NCI-H1092 treated with DMSO at 0.1 percent for 48 hours (cell line): ENCODE measurements around the gene DRD1.
"Not testable (repeated sequence)": the region's sequence is repeated elsewhere in the genome, so short reads cannot be mapped to it uniquely, and the experiment has no call there.

Experiments
- DNase-seq: peaks from one replicate; lab custom pipeline; 2025; lab: John Stamatoyannopoulos, UW

DRD1 gene

GRCh38 chr5:175424594-175424993 lies 19.4 kb downstream of the DRD1 start:
- DNase-seq: not testable (repeated sequence)

- DNase-seq: no peak
Observed at GRCh38 chr5:175422058-175422457, 21.9 kb downstream of the DRD1 start.

GRCh38 chr5:175420383-175420782 lies 23.6 kb downstream of the DRD1 start:
- DNase-seq: no peak

- no peak for DNase-seq
Observed at GRCh38 chr5:175418251-175418650, 25.7 kb downstream of the DRD1 start.

GRCh38 chr5:175417384-175417783 lies 26.6 kb downstream of the DRD1 start:
- no peak for DNase-seq

- DNase-seq: no peak
Observed at GRCh38 chr5:175415303-175415702, 28.7 kb downstream of the DRD1 start.

GRCh38 chr5:175410926-175411325 lies 33.1 kb downstream of the DRD1 start:
- DNase-seq: no peak

GRCh38 chr5:175406300-175406699 lies 37.7 kb downstream of the DRD1 start:
- DNase-seq: no peak

- DNase-seq: not testable (repeated sequence)
Observed at GRCh38 chr5:175397590-175398297, 46.2 kb downstream of the DRD1 start.

- not testable (repeated sequence) for DNase-seq
Observed at GRCh38 chr5:175395430-175395829, 48.6 kb downstream of the DRD1 start.

- no peak for DNase-seq
Observed at GRCh38 chr5:175394601-175395000, 49.4 kb downstream of the DRD1 start.

- DNase-seq: no peak
Observed at GRCh38 chr5:175393897-175394296, 50.1 kb downstream of the DRD1 start.

GRCh38 chr5:175392236-175392635 lies 51.7 kb downstream of the DRD1 start:
- DNase-seq: no peak

- DNase-seq: no peak
Observed at GRCh38 chr5:175390352-175391083, 53.5 kb downstream of the DRD1 start.
